GM21723 (cell line): ENCODE measurements around the gene GCNT1.
"Not testable (repeated sequence)": the region's sequence is repeated elsewhere in the genome, so short reads cannot be mapped to it uniquely, and the experiment has no call there.

Source experiments
- ATAC-seq: cut with Tn5 transposase; IDR thresholded peaks from one replicate; pipeline ENCODE4 v1.9.1; 2021; ENCODE audit warnings: mild to moderate bottlenecking, moderate library complexity; ENCODE audit not compliant: unreplicated experiment

GCNT1 gene

GRCh38 chr9:76458903-76459693, at the start of gene GCNT1:
GCNT1 (plus strand) TSS chr9:76459182; CDS start chr9:76502382, 43,200 bp downstream.
- peak; percentile 90 for ATAC-seq

- no peak for ATAC-seq
These were observed 46.3 kb upstream of the GCNT1 start for GRCh38 chr9:76412638-76413037.

- no peak for ATAC-seq
These were observed 45.3 kb upstream of the GCNT1 start for GRCh38 chr9:76413658-76414057.

- peak; percentile 56 for ATAC-seq
These were observed 44.3 kb upstream of the GCNT1 start for GRCh38 chr9:76414661-76415060.

- no peak for ATAC-seq
These were observed 43.8 kb upstream of the GCNT1 start for GRCh38 chr9:76415154-76415553.

GRCh38 chr9:76415731-76416130, 43.3 kb upstream of the GCNT1 start:
- no peak for ATAC-seq

GRCh38 chr9:76417394-76417793, 41.6 kb upstream of the GCNT1 start:
- ATAC-seq = no peak

GRCh38 chr9:76419782-76420380, 39.1 kb upstream of the GCNT1 start:
- no peak for ATAC-seq

- ATAC-seq = no peak
These were observed 35.5 kb upstream of the GCNT1 start for GRCh38 chr9:76423216-76424177.

- ATAC-seq = no peak
These were observed 34.5 kb upstream of the GCNT1 start for GRCh38 chr9:76424491-76424890.

GRCh38 chr9:76425677-76426453, 33.1 kb upstream of the GCNT1 start:
- no peak for ATAC-seq

GRCh38 chr9:76426807-76427419, 32.1 kb upstream of the GCNT1 start:
- no peak for ATAC-seq

GRCh38 chr9:76431601-76432000, 27.4 kb upstream of the GCNT1 start:
- no peak for ATAC-seq

- ATAC-seq = no peak
These were observed 25.6 kb upstream of the GCNT1 start for GRCh38 chr9:76433406-76433805.

- ATAC-seq = no peak
These were observed 25.1 kb upstream of the GCNT1 start for GRCh38 chr9:76433836-76434235.

GRCh38 chr9:76434897-76435296, 24.1 kb upstream of the GCNT1 start:
- not testable (repeated sequence) for ATAC-seq

GRCh38 chr9:76437017-76437699, 21.8 kb upstream of the GCNT1 start:
- ATAC-seq = not testable (repeated sequence)

- peak; percentile 75 for ATAC-seq
These were observed 20.0 kb upstream of the GCNT1 start for GRCh38 chr9:76438841-76439588.
